B cell (primary cell): ENCODE measurements around the gene IGSF9B. TPM values are rescaled to one million over a fixed set of nuclear protein-coding genes. Genes with fewer than 3 reads are reported as not detected.

Experiments used
- ATAC-seq: fragments of 200-7000 bp; cut with Tn5 transposase; one replicate; pipeline ENCODE4 v1.10.0; 2021; ENCODE audit warnings: low read depth, mild to moderate bottlenecking, moderate number of reproducible peaks, moderate library complexity
- CTCF ChIA-PET: fragments of 350-600 bp; sonication (Branson Sonifier 250); formaldehyde crosslinking; loops from one replicate; lab custom pipeline; 2021; ENCODE audit warnings: antibody characterized with exemption, inconsistent platforms; lab: Charles Lee
- POLR2A ChIA-PET: fragments of 350-600 bp; sonication (Branson Sonifier 250); formaldehyde crosslinking; loops from one replicate; lab custom pipeline; 2021; ENCODE audit warnings: antibody characterized with exemption; lab: Charles Lee
- DNase-seq: peaks from one replicate; pipeline ENCODE4 v3.0.0; 2013
- H2AFZ ChIP-seq: 2 replicates; pipeline ENCODE4 v1.6.1; 2012; ENCODE audit warnings: mild to moderate bottlenecking, low read depth, low read length; ENCODE audit not compliant: insufficient read depth, poor library complexity, severe bottlenecking
- H3K27ac ChIP-seq, 2 donors: 1 replicate in 1 of 2; 2 replicates in 1 of 2; pipeline ENCODE4 v1.5.1; 2012 to 2013; ENCODE audit warnings: low read length in 2 of 2, mild to moderate bottlenecking in 2 of 2, moderate library complexity in 1 of 2
- H3K27me3 ChIP-seq, 4 experiments: fragments of 200-600 bp in 1 of 4; sonication (generic) in 1 of 4; replicated peaks in 1 of 4; 1 replicate in 2 of 4; 2 replicates in 2 of 4; pipeline versions ENCODE4 v1.6.1 to v1.7.0; 2013 to 2016; ENCODE audit warnings: low read length in 3 of 4, mild to moderate bottlenecking in 2 of 4, mixed read lengths in 1 of 4, moderate library complexity in 1 of 4; ENCODE audit not compliant: insufficient read depth in 4 of 4, control insufficient read depth in 3 of 4; ENCODE audit errors: control extremely low read depth in 1 of 4
- H3K36me3 ChIP-seq, 2 experiments: replicated peaks in 1 of 2; 1 replicate in 1 of 2; 2 replicates in 1 of 2; pipeline versions ENCODE4 v1.6.1 to v1.7.1; 2013; ENCODE audit warnings: low read length in 1 of 2; ENCODE audit not compliant: insufficient read depth in 2 of 2, control insufficient read depth in 1 of 2; ENCODE audit errors: control extremely low read depth in 1 of 2, extremely low read depth in 1 of 2
- H3K4me1 ChIP-seq, 2 donors: fragments of 200-600 bp in 1 of 2; sonication (generic) in 1 of 2; 1 replicate in 1 of 2; 2 replicates in 1 of 2; pipeline versions ENCODE4 v1.5.1 to v1.6.1; 2013 to 2017; ENCODE audit warnings: low read length in 2 of 2; ENCODE audit not compliant: control insufficient read depth in 2 of 2, insufficient read depth in 2 of 2
- H3K4me2 ChIP-seq: replicated peaks from 2 replicates; pipeline ENCODE3; 2012; ENCODE audit warnings: mild to moderate bottlenecking, low read depth, low read length; ENCODE audit not compliant: poor library complexity, severe bottlenecking
- H3K4me3 ChIP-seq, 5 experiments: fragments of 200-600 bp in 1 of 5; sonication (generic) in 1 of 5; 1 replicate in 3 of 5; 2 replicates in 2 of 5; pipeline versions ENCODE4 v1.5.1 to v1.7.0; 2011 to 2016; ENCODE audit warnings: low read length in 4 of 5, mild to moderate bottlenecking in 4 of 5, low read depth in 2 of 5, control low read depth in 1 of 5, moderate library complexity in 1 of 5; ENCODE audit not compliant: insufficient read depth in 1 of 5; ENCODE audit errors: control extremely low read depth in 1 of 5, extremely low read depth in 1 of 5
- H3K79me2 ChIP-seq: fragments of 200-600 bp; sonication (generic); one replicate; pipeline ENCODE4 v1.6.0; 2016; ENCODE audit warnings: low read length; ENCODE audit not compliant: control insufficient read depth, insufficient read depth
- H3K9ac ChIP-seq: fragments of 200-600 bp; sonication (generic); 2 replicates; pipeline ENCODE4 v1.6.1; 2017; ENCODE audit warnings: mild to moderate bottlenecking, low read length, moderate library complexity
- H3K9me3 ChIP-seq, 3 donors: one replicate each; pipeline versions ENCODE4 v1.6.1 to v1.7.1; 2013; ENCODE audit warnings: low read length in 2 of 3; ENCODE audit not compliant: control insufficient read depth in 2 of 3, insufficient read depth in 1 of 3; ENCODE audit errors: control extremely low read depth in 1 of 3
- H4K20me1 ChIP-seq: 2 replicates; pipeline ENCODE4 v1.6.0; 2012; ENCODE audit warnings: mild to moderate bottlenecking, low read length; ENCODE audit not compliant: insufficient read depth, control insufficient read depth, poor library complexity, severe bottlenecking
- H3K27ac Mint-ChIP-seq: one replicate; pipeline ENCODE4 v1.8.0; 2021; ENCODE audit warnings: mixed read lengths
- H3K27me3 Mint-ChIP-seq: one replicate; pipeline ENCODE4 v1.8.0; 2021; ENCODE audit warnings: mixed read lengths
- H3K4me1 Mint-ChIP-seq: one replicate; pipeline ENCODE4 v1.8.0; 2021; ENCODE audit warnings: mixed read lengths
- H3K4me3 Mint-ChIP-seq: one replicate; pipeline ENCODE4 v1.8.0; 2021; ENCODE audit warnings: mixed read lengths
- H3K9me3 Mint-ChIP-seq: one replicate; pipeline ENCODE4 v1.8.0; 2022; ENCODE audit warnings: mixed read lengths; ENCODE audit not compliant: insufficient read depth
- CTCF ChIP-seq: fragments of 200-600 bp; IDR thresholded peaks from one replicate; pipeline ENCODE4 v1.8.0; 2022; ENCODE audit warnings: antibody characterized with exemption, mild to moderate bottlenecking
- EZH2 ChIP-seq: IDR thresholded peaks from 2 replicates; pipeline ENCODE4 v1.6.1; 2012; ENCODE audit warnings: borderline replicate concordance, low read depth, mild to moderate bottlenecking, moderate library complexity, low read length; ENCODE audit not compliant: insufficient read depth, poor library complexity, severe bottlenecking
- WGBS: methylation state at CpG from one replicate; pipeline ENCODE4 v1.1.5; 2013; ENCODE audit warnings: missing lambda C conversion rate; ENCODE audit not compliant: insufficient coverage; 5-methylcytosine and 5-hydroxymethylcytosine counted together
- intact Hi-C: fragments of 100-400 bp; cut with micrococcal nuclease; formaldehyde crosslinking; loops from one replicate; pipeline ENCODE4 v1.10.0; 2022
- polyA plus RNA-seq: library from polyadenylated mRNA; depleted of rRNA; stranded (reverse); fragments of >200 nt; gene quantifications from 2 replicates; pipeline ENCODE4 v1.2.3, GENCODE V29; 2012
- total RNA-seq, 2 donors: library from RNA; stranded (reverse); fragments of 120-200 nt in 1 of 2; gene quantifications; 1 replicate in 1 of 2; 2 replicates in 1 of 2; pipeline versions ENCODE4 v1.2.3 to v1.2.4, GENCODE V29; 2013 to 2022

IGSF9B gene
- total and polyA plus RNA-seq, 2 donors (not counting 1 experiment from before 2014, with no cell fraction given): 0.15 to 0.37 TPM

DNA sequence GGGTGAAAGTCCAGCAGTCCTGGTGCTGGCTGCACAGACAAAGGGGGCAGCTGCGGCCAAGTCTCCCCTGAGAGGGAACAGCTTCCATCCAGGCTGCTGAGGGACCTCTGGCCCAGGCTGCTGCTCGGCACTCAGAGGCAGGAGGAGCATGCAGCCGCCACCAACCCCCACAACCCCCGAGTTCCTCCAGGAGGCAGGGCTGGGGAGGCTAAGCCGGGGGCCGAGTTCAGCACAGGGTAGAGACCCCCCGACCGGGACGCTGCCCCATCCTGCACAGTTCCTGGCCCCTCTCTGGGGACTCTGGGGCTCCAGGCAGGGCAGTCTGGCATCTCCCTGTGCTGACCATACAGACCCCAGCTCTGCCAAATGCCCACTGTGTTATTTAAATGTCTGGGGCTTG lies 20.2 kb downstream of the IGSF9B start:
- DNase-seq: no peak
- Histone ChIP-seq H4K20me1 (no peaks in the 10 kb centered on the region), H3K9ac (no peak overlapping the region), H2AFZ (no peak overlapping the region), H3K4me1 (no peaks in the 10 kb centered on the region), H3K79me2 (no peaks in the 10 kb centered on the region), H3K27ac (no peak overlapping the region), H3K27me3 (no peaks in the 10 kb centered on the region), H3K4me3 (no peak overlapping the region), H3K9me3 (peaks cover 0 to 15% (median 0%) of the 10 kb centered on the region in 3 donors), H3K4me2 (no peak overlapping the region), H3K36me3 (no peaks in the 10 kb centered on the region)
- ATAC-seq: no peak
- no peak overlapping the region for H3K4me3 Mint-ChIP-seq
- no peak for TF ChIP-seq CTCF
- no peak for TF ChIP-seq EZH2
- 85% methylated on average over 6 of the region's 9 CpGs for WGBS
- ChIA-PET POLR2A (no interaction called here), CTCF (no interaction called here)
- H3K4me1 Mint-ChIP-seq: no peaks in the 10 kb centered on the region
- H3K9me3 Mint-ChIP-seq: peaks cover 6% of the 10 kb centered on the region
- H3K27ac Mint-ChIP-seq: no peak overlapping the region
- no peaks in the 10 kb centered on the region for H3K27me3 Mint-ChIP-seq
- intact Hi-C loops: no loop called here

- peaks cover 0 to 15% (median 0%) of the 10 kb centered on the region in 3 donors for H3K9me3 ChIP-seq
- no peaks in the 10 kb centered on the region for H3K79me2 ChIP-seq
- TF ChIP-seq CTCF (no peak), EZH2 (no peak)
- no peaks in the 10 kb centered on the region for H4K20me1 ChIP-seq
- no peak overlapping the region for H2AFZ ChIP-seq
- Mint-ChIP-seq H3K4me3 (no peak overlapping the region), H3K4me1 (no peaks in the 10 kb centered on the region), H3K27ac (no peak overlapping the region), H3K9me3 (peaks cover 6% of the 10 kb centered on the region), H3K27me3 (no peaks in the 10 kb centered on the region)
- no peak overlapping the region for H3K9ac ChIP-seq
- no peak for DNase-seq
- H3K4me3 ChIP-seq: no peak overlapping the region
- intact Hi-C loops: no loop called here
- no peaks in the 10 kb centered on the region for H3K36me3 ChIP-seq
- H3K4me1 ChIP-seq: no peaks in the 10 kb centered on the region
- ChIA-PET CTCF (no interaction called here), POLR2A (no interaction called here)
- no peak for ATAC-seq
- no peaks in the 10 kb centered on the region for H3K27me3 ChIP-seq
- WGBS: 60% methylated on average over 13 of the region's 13 CpGs
- no peak overlapping the region for H3K27ac ChIP-seq
- H3K4me2 ChIP-seq: no peak overlapping the region
Observed at GRCh38 chr11:133936136-133936535, 20.6 kb downstream of the IGSF9B start.
